Measurements from ENCODE around the gene EYA2. TPM values are rescaled to one million over a fixed set of nuclear protein-coding genes. Genes with fewer than 3 reads are reported as not detected.

EYA2 gene
- polyA plus RNA-seq, 3 donors = 0.04 to 0.16 TPM; not detected in 1

- no peak overlapping the region for H3K4me2 ChIP-seq (replicated peaks; ENCODE audit: extremely low read depth, low read length, poor library complexity, severe bottlenecking)
- peaks cover 4 to 13% (median 7%) of the 10 kb centered on the region in 3 donors for H3K27me3 Mint-ChIP-seq (ENCODE audit: low read depth in 3 of 3)
- no peaks in the 10 kb centered on the region for H3K36me3 ChIP-seq (replicated peaks in 1 of 2; ENCODE audit: control insufficient read depth in 1 of 2, insufficient read depth in 2 of 2, low read length in 2 of 2)
- no peaks in the 10 kb centered on the region for H3K9me3 ChIP-seq (replicated peaks in 1 of 2; ENCODE audit: control insufficient read depth in 1 of 2, insufficient read depth in 1 of 2, low read length in 2 of 2)
- no peak overlapping the region for H3K4me3 Mint-ChIP-seq
- no peaks in the 10 kb centered on the region for H3K4me1 ChIP-seq (ENCODE audit: control insufficient read depth in 1 of 2, insufficient read depth in 2 of 2, low read length in 2 of 2)
- no peak for TF ChIP-seq CTCF (IDR thresholded peaks at IDR 0.05)
- no peaks in the 10 kb centered on the region for H3K4me1 Mint-ChIP-seq
- H3K4me3 ChIP-seq (replicated peaks in 1 of 3; ENCODE audit: low read depth in 2 of 3, low read length in 3 of 3) = no peak overlapping the region
- intact Hi-C loops (cut with micrococcal nuclease) = no loop called here
- no peaks in the 10 kb centered on the region for H4K20me1 ChIP-seq (ENCODE audit: insufficient read depth, low read length)
- 89% methylated on average over 4 of the region's 6 CpGs for WGBS (ENCODE audit: insufficient coverage)
- no peak overlapping the region for H3K9ac ChIP-seq (ENCODE audit: insufficient read depth, low read length, poor library complexity, severe bottlenecking)
- H3K27ac Mint-ChIP-seq = no peak overlapping the region
- no peak overlapping the region for H3K27ac ChIP-seq (ENCODE audit: low read depth in 1 of 2, low read length in 2 of 2)
- H3K36me3 Mint-ChIP-seq = no peaks in the 10 kb centered on the region
- no peaks in the 10 kb centered on the region for H3K79me2 ChIP-seq (ENCODE audit: insufficient read depth, low read length)
- no peak for DNase-seq
- no peaks in the 10 kb centered on the region for H3K27me3 ChIP-seq (ENCODE audit: control insufficient read depth in 2 of 2, insufficient read depth in 2 of 2, low read length in 2 of 2)
- peaks cover 0 to 3% (median 0%) of the 10 kb centered on the region in 7 donors for H3K9me3 Mint-ChIP-seq
- H2AFZ ChIP-seq (ENCODE audit: insufficient read depth, low read depth, low read length, poor library complexity, severe bottlenecking) = no peak overlapping the region
These were observed 160.3 kb downstream of the EYA2 start for GRCh38 chr20:47054945-47055344.

- H2AFZ ChIP-seq (ENCODE audit: insufficient read depth, low read depth, low read length, poor library complexity, severe bottlenecking) = no peak overlapping the region
- H3K36me3 ChIP-seq (replicated peaks in 1 of 2; ENCODE audit: control insufficient read depth in 1 of 2, insufficient read depth in 2 of 2, low read length in 2 of 2) = no peaks in the 10 kb centered on the region
- no peaks in the 10 kb centered on the region for H3K27me3 ChIP-seq (ENCODE audit: control insufficient read depth in 2 of 2, insufficient read depth in 2 of 2, low read length in 2 of 2)
- peaks cover 0 to 6% (median 1%) of the 10 kb centered on the region in 7 donors for H3K9me3 Mint-ChIP-seq
- H3K9ac ChIP-seq (ENCODE audit: insufficient read depth, low read length, poor library complexity, severe bottlenecking) = no peak overlapping the region
- no peaks in the 10 kb centered on the region for H4K20me1 ChIP-seq (ENCODE audit: insufficient read depth, low read length)
- DNase-seq = no peak
- intact Hi-C loops (cut with micrococcal nuclease) = no loop called here
- no peaks in the 10 kb centered on the region for H3K4me1 Mint-ChIP-seq
- H3K79me2 ChIP-seq (ENCODE audit: insufficient read depth, low read length) = no peaks in the 10 kb centered on the region
- H3K4me3 Mint-ChIP-seq = no peak overlapping the region
- no peaks in the 10 kb centered on the region for H3K9me3 ChIP-seq (replicated peaks in 1 of 2; ENCODE audit: control insufficient read depth in 1 of 2, insufficient read depth in 1 of 2, low read length in 2 of 2)
- peak overlapping the region in 1 of 7 donors; percentile 1 for H3K27ac Mint-ChIP-seq
- TF ChIP-seq CTCF (IDR thresholded peaks at IDR 0.05) = no peak
- H3K36me3 Mint-ChIP-seq = no peaks in the 10 kb centered on the region
- 81% methylated on average over 13 of the region's 13 CpGs for WGBS (ENCODE audit: insufficient coverage)
- no peak overlapping the region for H3K4me2 ChIP-seq (replicated peaks; ENCODE audit: extremely low read depth, low read length, poor library complexity, severe bottlenecking)
- H3K27ac ChIP-seq (ENCODE audit: low read depth in 1 of 2, low read length in 2 of 2) = no peak overlapping the region
- no peaks in the 10 kb centered on the region for H3K4me1 ChIP-seq (ENCODE audit: control insufficient read depth in 1 of 2, insufficient read depth in 2 of 2, low read length in 2 of 2)
- H3K27me3 Mint-ChIP-seq (ENCODE audit: low read depth in 3 of 3) = peaks cover 4 to 12% (median 7%) of the 10 kb centered on the region in 3 donors
- H3K4me3 ChIP-seq (replicated peaks in 1 of 3; ENCODE audit: low read depth in 2 of 3, low read length in 3 of 3) = no peak overlapping the region
These were observed 161.2 kb downstream of the EYA2 start for GRCh38 chr20:47055699-47056369.

Measured in CD14-positive monocyte (primary cell).